D721Med (cell line): Measurements from ENCODE around the gene KRTAP3-2.

Experiments
- DNase-seq: peaks from one replicate; pipeline ENCODE4 v3.0.0; 2011; ENCODE audit warnings: low spot score; ENCODE audit not compliant: insufficient read length
- FAIRE-seq: peaks from 2 replicates; lab custom pipeline; 2011; peaks lifted over from hg19 to GRCh38; lab: Jason Lieb, UNC
- CTCF ChIP-seq: IDR thresholded peaks from 2 replicates; pipeline ENCODE4 v1.5.1; 2012; ENCODE audit warnings: mild to moderate bottlenecking, control low read depth; ENCODE audit not compliant: insufficient read depth; ENCODE audit errors: missing control alignments

Gene KRTAP3-2

GRCh38 chr17:40981115-40981514 is 18.6 kb downstream of the KRTAP3-2 start:
- no peak for DNase-seq
- FAIRE-seq: no peak
- no peak for TF ChIP-seq CTCF

- DNase-seq: no peak
- TF ChIP-seq CTCF: no peak
- FAIRE-seq: no peak
These were observed 19.1 kb downstream of the KRTAP3-2 start for GRCh38 chr17:40980596-40980995.

- DNase-seq (no peak), FAIRE-seq (no peak)
- no peak for TF ChIP-seq CTCF
These were observed 19.6 kb downstream of the KRTAP3-2 start for GRCh38 chr17:40980117-40980516.

- FAIRE-seq (no peak), DNase-seq (no peak)
- no peak for TF ChIP-seq CTCF
These were observed 21.0 kb downstream of the KRTAP3-2 start for GRCh38 chr17:40978575-40979151.

GRCh38 chr17:40975516-40975915 is 24.2 kb downstream of the KRTAP3-2 start:
- DNase-seq (no peak), FAIRE-seq (no peak)
- TF ChIP-seq CTCF: no peak

- no peak for FAIRE-seq
- no peak for TF ChIP-seq CTCF
- no peak for DNase-seq
These were observed 25.3 kb downstream of the KRTAP3-2 start for GRCh38 chr17:40974366-40974765.

GRCh38 chr17:40967582-40967981 is 32.1 kb downstream of the KRTAP3-2 start:
- FAIRE-seq (no peak), DNase-seq (no peak)
- TF ChIP-seq CTCF: no peak
